Activated T-cell treated with anti-CD3 and anti-CD28 coated beads, Interleukin-2, amount 50 U/mL, for 48 hours (primary cell): Measurements from ENCODE around the gene NECTIN1.

ENCODE experiments used
- DNase-seq, 2 experiments: peaks; one replicate each; pipeline ENCODE4 v3.0.0-alpha.2; 2020

The NECTIN1 gene

GRCh38 chr11:119712006-119712405, 17.0 kb downstream of the NECTIN1 start:
- no peak for DNase-seq

GRCh38 chr11:119711476-119711875, 17.5 kb downstream of the NECTIN1 start:
- no peak for DNase-seq

- DNase-seq = no peak
Measured at GRCh38 chr11:119710417-119710816, 18.6 kb downstream of the NECTIN1 start.

- no peak for DNase-seq
Measured at GRCh38 chr11:119709638-119710346, 19.2 kb downstream of the NECTIN1 start.

GRCh38 chr11:119709171-119709570, 19.8 kb downstream of the NECTIN1 start:
- DNase-seq = no peak

- no peak for DNase-seq
Measured at GRCh38 chr11:119708384-119708783, 20.6 kb downstream of the NECTIN1 start.

- DNase-seq = no peak
Measured at GRCh38 chr11:119706887-119707286, 22.1 kb downstream of the NECTIN1 start.

GRCh38 chr11:119706029-119706428, 23.0 kb downstream of the NECTIN1 start:
- no peak for DNase-seq

GRCh38 chr11:119705362-119705761, 23.6 kb downstream of the NECTIN1 start:
- no peak for DNase-seq

GRCh38 chr11:119704849-119705248, 24.2 kb downstream of the NECTIN1 start:
- DNase-seq = no peak

GRCh38 chr11:119701591-119702549, 27.1 kb downstream of the NECTIN1 start:
- no peak for DNase-seq

GRCh38 chr11:119700536-119701346, 28.3 kb downstream of the NECTIN1 start:
- peak in 1 of 2 experiments; percentile 32 for DNase-seq

GRCh38 chr11:119700030-119700429, 29.0 kb downstream of the NECTIN1 start:
- no peak for DNase-seq

- DNase-seq = no peak
Measured at GRCh38 chr11:119699227-119699626, 29.8 kb downstream of the NECTIN1 start.

- DNase-seq = no peak
Measured at GRCh38 chr11:119697882-119698281, 31.1 kb downstream of the NECTIN1 start.

- DNase-seq = no peak
Measured at GRCh38 chr11:119697445-119697844, 31.6 kb downstream of the NECTIN1 start.

- DNase-seq = no peak
Measured at GRCh38 chr11:119696378-119697222, 32.4 kb downstream of the NECTIN1 start.

GRCh38 chr11:119694334-119694733, 34.7 kb downstream of the NECTIN1 start:
- DNase-seq = no peak

- DNase-seq = no peak
Measured at GRCh38 chr11:119693253-119693815, 35.7 kb downstream of the NECTIN1 start.

GRCh38 chr11:119692540-119692820, 36.5 kb downstream of the NECTIN1 start:
- no peak for DNase-seq

GRCh38 chr11:119691701-119692539, 37.1 kb downstream of the NECTIN1 start:
- DNase-seq = no peak
